Nephron (organoid): ENCODE results near the gene SIPA1L3.

ENCODE experiments used
- H3K27ac Mint-ChIP-seq, 3 experiments: 2 replicates each; pipeline ENCODE4 v1.8.0; 2020; ENCODE audit warnings: mixed read lengths in 3 of 3, mild to moderate bottlenecking in 2 of 3, moderate library complexity in 1 of 3
- H3K27me3 Mint-ChIP-seq: 2 replicates; pipeline ENCODE4 v1.8.0; 2021; ENCODE audit warnings: low read depth, mild to moderate bottlenecking, moderate library complexity, mixed read lengths
- H3K36me3 Mint-ChIP-seq: 2 replicates; pipeline ENCODE4 v1.8.0; 2020; ENCODE audit warnings: low read depth, mixed read lengths
- H3K4me1 Mint-ChIP-seq: 2 replicates; pipeline ENCODE4 v1.8.0; 2020; ENCODE audit warnings: mixed read lengths
- H3K4me3 Mint-ChIP-seq, 3 experiments: 2 replicates each; pipeline ENCODE4 v1.8.0; 2020; ENCODE audit warnings: mild to moderate bottlenecking in 3 of 3, mixed read lengths in 3 of 3, moderate library complexity in 2 of 3
- H3K9me3 Mint-ChIP-seq: 2 replicates; pipeline ENCODE4 v1.8.0; 2020; ENCODE audit warnings: mixed read lengths
- TF ChIP-seq, protein P1 (sequence below), 3 experiments: fragments of 200-600 bp; sonication (generic); IDR thresholded peaks; one replicate each; pipeline ENCODE4 v1.5.0; 2021; ENCODE audit warnings: antibody characterized with exemption in 3 of 3; ENCODE audit not compliant: unreplicated experiment in 3 of 3

The SIPA1L3 gene

DNA sequence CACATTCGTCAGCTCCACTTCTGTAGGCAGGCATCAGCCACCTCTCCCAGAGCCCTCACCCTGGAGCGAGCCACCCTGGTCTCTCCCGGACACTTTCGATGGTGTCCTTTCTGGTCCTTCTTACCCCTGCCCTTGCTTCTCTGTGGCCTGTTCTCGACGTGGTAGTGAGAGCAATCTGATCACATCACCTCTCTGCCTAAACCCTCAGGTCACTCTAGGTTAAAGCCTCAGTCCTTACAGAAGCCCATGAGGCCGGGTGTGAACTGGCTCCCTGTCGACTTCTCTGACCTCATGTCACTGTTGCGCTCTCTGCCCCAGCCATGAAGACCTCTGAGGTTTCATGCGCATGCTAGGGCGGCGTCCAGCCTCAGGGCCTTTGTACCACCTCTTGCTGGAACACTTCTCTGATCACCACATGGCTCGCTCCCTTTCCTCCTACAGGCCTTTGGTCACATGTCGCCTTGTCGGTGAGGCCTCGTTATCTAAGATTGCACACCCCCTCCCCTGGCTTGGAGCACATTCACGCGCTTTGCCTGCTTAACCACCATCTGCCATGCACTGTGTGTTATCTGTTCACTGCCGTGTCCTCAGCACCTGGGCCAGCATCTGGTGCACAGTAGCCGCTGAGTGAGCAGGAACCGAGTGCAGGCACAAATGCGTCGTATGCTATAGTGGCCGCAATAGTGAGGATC is 215.5 kb downstream of the SIPA1L3 start:
- H3K4me3 Mint-ChIP-seq: no peak overlapping the region
- TF ChIP-seq, protein P1, sequence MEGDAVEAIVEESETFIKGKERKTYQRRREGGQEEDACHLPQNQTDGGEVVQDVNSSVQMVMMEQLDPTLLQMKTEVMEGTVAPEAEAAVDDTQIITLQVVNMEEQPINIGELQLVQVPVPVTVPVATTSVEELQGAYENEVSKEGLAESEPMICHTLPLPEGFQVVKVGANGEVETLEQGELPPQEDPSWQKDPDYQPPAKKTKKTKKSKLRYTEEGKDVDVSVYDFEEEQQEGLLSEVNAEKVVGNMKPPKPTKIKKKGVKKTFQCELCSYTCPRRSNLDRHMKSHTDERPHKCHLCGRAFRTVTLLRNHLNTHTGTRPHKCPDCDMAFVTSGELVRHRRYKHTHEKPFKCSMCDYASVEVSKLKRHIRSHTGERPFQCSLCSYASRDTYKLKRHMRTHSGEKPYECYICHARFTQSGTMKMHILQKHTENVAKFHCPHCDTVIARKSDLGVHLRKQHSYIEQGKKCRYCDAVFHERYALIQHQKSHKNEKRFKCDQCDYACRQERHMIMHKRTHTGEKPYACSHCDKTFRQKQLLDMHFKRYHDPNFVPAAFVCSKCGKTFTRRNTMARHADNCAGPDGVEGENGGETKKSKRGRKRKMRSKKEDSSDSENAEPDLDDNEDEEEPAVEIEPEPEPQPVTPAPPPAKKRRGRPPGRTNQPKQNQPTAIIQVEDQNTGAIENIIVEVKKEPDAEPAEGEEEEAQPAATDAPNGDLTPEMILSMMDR (IDR thresholded peaks at IDR 0.05; ENCODE audit: unreplicated experiment in 3 of 3): no peak
- H3K27ac Mint-ChIP-seq: no peak overlapping the region
- H3K36me3 Mint-ChIP-seq: peaks cover 67% of the 10 kb centered on the region
- H3K9me3 Mint-ChIP-seq: peaks cover 35% of the 10 kb centered on the region
- H3K4me1 Mint-ChIP-seq: no peaks in the 10 kb centered on the region
- no peaks in the 10 kb centered on the region for H3K27me3 Mint-ChIP-seq

DNA sequence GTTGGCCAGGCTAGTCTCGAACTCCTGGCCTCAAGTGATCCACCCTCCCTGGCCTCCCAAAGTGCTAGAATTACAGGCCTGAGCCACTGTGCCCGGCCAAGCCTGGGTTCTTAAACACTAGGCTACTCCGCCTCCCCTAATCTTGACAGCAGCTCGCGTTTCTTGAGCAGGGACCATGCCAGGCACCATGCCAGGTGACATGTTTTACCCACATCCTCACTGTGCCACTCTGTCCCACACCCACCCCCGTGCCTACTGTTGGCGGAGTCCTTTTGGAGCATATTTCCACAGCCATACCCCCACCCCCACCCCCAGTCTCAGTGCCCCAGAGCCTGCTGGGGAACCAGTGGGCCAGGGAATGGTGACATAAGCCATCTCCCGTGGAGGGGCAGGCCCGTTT is 218.2 kb downstream of the SIPA1L3 start:
- H3K27me3 Mint-ChIP-seq: no peaks in the 10 kb centered on the region
- H3K27ac Mint-ChIP-seq: no peak overlapping the region
- H3K4me3 Mint-ChIP-seq: no peak overlapping the region
- H3K36me3 Mint-ChIP-seq: peaks cover 43% of the 10 kb centered on the region
- H3K4me1 Mint-ChIP-seq: no peaks in the 10 kb centered on the region
- TF ChIP-seq, protein P1 (IDR thresholded peaks at IDR 0.05; ENCODE audit: unreplicated experiment in 3 of 3): no peak
- peaks cover 20% of the 10 kb centered on the region for H3K9me3 Mint-ChIP-seq

DNA sequence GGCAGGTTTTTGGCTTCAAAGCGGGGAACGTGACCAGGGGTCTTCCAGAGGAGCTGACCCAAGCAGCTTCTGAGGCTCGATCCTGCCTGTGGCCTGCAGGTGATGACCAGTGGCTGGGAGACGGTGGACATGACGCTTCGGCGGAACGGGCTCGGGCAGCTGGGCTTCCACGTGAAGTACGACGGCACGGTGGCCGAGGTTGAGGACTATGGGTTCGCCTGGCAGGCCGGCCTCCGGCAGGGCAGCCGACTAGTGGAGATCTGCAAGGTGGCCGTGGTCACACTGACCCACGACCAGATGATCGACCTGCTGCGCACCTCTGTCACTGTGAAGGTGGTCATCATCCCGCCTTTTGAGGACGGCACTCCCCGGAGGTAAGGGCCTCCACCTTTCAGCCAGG is 223.4 kb downstream of the SIPA1L3 start:
- Mint-ChIP-seq H3K4me1 (peaks cover 13% of the 10 kb centered on the region), H3K36me3 (peaks cover 30% of the 10 kb centered on the region), H3K9me3 (no peaks in the 10 kb centered on the region), H3K27ac (no peak overlapping the region), H3K4me3 (no peak overlapping the region), H3K27me3 (no peaks in the 10 kb centered on the region)
- TF ChIP-seq, protein P1 (IDR thresholded peaks at IDR 0.05; ENCODE audit: unreplicated experiment in 3 of 3): no peak

DNA sequence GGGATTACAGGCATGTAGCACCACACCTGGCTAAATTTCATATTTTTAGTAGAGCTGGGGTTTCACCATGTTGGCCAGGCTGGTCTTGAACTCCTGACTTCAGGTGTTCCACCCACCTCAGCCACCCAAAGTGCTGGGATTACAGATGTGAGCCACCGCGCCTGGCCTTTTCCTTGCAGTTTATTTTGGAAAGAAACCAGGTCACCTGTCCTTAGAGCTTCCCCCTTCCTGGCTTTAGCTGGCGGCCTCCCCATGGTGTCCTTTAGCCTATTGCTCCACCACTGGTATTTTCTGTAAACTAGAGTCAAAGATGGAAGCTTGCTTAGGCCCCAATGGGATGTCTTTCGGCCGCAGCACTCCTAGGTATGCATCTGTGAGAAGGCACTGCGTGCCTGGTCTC is 225.8 kb downstream of the SIPA1L3 start:
- Mint-ChIP-seq H3K27me3 (no peaks in the 10 kb centered on the region), H3K27ac (no peak overlapping the region), H3K4me3 (no peak overlapping the region), H3K36me3 (peaks cover 15% of the 10 kb centered on the region), H3K4me1 (peaks cover 15% of the 10 kb centered on the region), H3K9me3 (no peaks in the 10 kb centered on the region)
- TF ChIP-seq, protein P1 (IDR thresholded peaks at IDR 0.05; ENCODE audit: unreplicated experiment in 3 of 3): no peak

DNA sequence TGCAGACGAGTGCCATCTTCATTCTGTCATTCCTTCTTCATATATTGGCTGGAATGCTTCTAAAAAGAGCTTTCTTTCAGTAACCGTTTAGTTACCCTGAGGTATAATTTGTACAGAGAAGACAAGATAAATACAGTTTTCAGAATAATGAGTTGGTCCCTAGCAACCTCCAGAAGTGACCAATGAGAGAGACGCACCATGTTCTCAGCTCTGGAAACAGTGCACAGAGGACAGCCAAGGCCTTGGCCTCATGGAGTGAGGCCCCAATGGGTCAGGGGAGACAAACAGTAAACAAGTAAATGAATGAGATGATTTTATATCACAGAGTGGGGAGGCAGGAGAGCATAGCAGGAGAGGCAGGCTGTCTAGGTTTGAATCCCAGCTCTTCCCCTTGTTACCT is 226.3 kb downstream of the SIPA1L3 start:
- TF ChIP-seq, protein P1 (IDR thresholded peaks at IDR 0.05; ENCODE audit: unreplicated experiment in 3 of 3): no peak
- no peaks in the 10 kb centered on the region for H3K9me3 Mint-ChIP-seq
- no peaks in the 10 kb centered on the region for H3K27me3 Mint-ChIP-seq
- no peak overlapping the region for H3K4me3 Mint-ChIP-seq
- no peak overlapping the region for H3K27ac Mint-ChIP-seq
- peaks cover 15% of the 10 kb centered on the region for H3K4me1 Mint-ChIP-seq
- peaks cover 15% of the 10 kb centered on the region for H3K36me3 Mint-ChIP-seq

DNA sequence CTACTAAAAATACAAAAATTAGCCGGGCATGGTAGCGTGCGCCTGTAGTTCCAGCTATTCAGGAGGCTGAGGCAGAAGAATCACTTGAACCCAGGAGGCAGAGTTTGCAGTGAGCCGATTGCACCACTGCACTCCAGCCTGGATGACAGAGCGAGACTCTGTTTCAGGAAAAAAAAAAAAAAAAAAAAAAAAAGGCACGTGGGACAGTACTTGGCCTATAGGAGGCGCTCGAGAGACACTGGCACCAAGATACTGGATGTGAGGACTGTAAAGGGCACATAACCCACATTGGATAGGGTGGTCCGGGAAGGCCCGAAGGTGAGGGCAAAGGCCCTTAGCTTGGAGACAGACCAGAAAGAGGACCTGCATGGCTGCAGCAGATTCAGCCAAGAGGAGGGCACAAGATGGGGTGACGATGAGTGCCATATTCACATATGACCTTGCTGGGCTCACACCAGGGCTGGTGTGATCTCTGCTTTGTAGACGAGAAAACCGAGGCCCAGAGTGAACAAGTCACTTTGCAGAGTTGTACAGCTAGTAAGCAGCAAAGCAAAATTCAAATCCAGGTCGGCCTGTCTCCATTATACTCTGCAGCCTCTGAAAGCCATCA is 227.6 kb downstream of the SIPA1L3 start:
- H3K4me3 Mint-ChIP-seq: no peak overlapping the region
- TF ChIP-seq, protein P1 (IDR thresholded peaks at IDR 0.05; ENCODE audit: unreplicated experiment in 3 of 3): peak; percentile 35 to 48 (median 43)
- no peak overlapping the region for H3K27ac Mint-ChIP-seq
- H3K4me1 Mint-ChIP-seq: peaks cover 15% of the 10 kb centered on the region
- peaks cover 15% of the 10 kb centered on the region for H3K36me3 Mint-ChIP-seq
- no peaks in the 10 kb centered on the region for H3K9me3 Mint-ChIP-seq
- H3K27me3 Mint-ChIP-seq: no peaks in the 10 kb centered on the region
